Activated naive CD4-positive, alpha-beta T cell (primary cell): ENCODE data around the gene MPG.

ENCODE experiments used
- DNase-seq, 4 experiments: peaks; one replicate each; lab custom pipeline; 2025; lab: John Stamatoyannopoulos, UW

MPG gene

DNA sequence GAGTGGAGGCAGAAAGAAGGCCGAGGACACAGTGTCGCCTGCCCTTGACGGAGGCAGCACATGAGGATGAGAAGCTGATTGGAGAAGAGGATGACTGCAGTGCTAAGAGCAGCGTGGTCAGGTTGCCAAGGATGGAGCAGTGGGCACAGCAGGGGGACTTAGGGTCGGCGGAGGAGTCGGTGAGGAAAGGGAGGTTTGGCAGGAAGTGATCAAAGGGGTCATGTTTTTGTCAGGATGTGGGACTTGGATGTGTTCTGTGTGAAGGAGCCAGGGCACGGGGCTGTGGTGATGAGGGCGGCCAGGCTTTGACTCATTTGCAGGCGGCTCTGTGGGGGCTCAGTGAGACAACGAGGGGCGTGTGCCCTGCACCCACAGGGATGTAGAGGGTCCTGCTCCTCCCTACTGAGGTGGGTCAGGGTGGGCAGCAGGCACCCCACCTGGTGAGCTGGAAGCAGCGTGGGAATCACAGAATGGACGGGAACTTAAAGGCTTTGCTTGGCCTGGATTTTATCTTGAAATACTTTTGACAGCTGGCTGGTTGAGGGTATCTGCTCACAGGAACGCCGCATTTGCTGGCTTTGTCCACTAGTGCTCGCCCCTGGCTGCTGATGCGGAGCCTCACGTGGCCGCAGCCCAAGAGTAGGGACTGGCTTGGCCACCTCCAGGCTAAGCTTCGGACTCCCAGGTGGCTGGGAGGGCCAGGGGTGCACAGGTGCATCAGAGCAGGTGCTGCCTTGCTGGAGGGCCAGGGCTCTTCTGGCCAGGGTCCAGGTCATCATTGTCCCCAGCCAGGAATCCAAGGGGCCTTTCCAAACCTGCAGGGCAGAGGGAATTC, 6.0 kb downstream of the MPG start:
- DNase-seq, result no peak

DNA sequence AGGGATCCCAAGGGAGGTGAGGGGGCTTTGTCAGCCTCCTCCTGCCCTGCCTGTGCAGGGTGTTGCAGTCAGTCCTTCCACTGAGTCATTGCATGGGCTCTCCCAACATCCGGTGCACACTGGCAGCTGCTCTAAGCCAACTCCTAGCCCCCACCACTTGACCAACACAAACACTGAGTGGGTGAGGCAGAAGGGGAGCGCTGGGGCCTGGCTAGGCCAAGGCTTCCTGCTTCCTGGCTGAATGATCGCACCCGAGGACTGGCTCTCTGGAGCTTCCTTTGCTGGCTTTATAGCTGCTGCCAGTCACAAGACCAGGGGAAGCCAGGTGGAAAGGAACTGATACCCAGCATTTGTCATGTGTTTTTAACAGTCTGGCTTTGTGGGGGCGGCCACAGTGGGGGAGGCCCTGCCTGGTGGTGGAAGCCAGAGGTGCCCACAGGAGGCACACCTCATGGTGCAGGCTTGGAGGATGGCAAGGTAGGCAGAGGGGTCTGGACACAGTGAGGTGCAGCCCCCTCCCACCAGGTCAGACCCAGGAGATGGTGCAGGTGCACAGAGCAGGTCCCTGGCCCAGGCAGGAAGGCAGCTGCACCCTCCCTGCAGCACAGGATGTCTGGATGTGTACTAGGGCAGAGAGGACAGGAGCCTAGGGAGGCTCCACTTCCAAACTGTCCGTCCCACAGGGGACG, 6.8 kb downstream of the MPG start:
- DNase-seq, result no peak

DNA sequence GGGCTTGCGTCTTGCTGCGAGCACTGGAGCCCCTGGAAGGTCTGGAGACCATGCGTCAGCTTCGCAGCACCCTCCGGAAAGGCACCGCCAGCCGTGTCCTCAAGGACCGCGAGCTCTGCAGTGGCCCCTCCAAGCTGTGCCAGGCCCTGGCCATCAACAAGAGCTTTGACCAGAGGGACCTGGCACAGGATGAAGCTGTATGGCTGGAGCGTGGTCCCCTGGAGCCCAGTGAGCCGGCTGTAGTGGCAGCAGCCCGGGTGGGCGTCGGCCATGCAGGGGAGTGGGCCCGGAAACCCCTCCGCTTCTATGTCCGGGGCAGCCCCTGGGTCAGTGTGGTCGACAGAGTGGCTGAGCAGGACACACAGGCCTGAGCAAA, 7.4 kb downstream of the MPG start:
- DNase-seq, result no peak

DNA sequence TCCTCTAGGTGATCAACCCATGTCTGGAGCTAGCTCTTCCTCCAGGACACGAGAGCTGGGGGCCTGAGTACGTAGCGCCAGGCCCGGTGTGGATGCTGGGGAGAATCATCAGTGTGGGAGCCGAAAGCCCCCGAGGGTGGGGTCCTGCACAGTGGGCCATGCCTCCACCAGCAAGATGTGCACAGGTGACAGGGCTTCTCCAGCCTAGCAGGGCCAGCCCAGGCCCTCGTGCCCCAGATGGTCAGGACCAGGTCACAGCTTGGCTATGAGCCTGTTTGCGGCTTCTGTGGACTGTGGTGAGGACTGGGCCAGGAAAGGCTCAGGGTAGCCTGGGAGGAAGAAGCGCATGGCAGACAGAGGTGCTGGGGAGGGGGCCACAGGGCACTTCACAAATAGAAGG, 7.8 kb downstream of the MPG start:
- DNase-seq, result no peak

DNA sequence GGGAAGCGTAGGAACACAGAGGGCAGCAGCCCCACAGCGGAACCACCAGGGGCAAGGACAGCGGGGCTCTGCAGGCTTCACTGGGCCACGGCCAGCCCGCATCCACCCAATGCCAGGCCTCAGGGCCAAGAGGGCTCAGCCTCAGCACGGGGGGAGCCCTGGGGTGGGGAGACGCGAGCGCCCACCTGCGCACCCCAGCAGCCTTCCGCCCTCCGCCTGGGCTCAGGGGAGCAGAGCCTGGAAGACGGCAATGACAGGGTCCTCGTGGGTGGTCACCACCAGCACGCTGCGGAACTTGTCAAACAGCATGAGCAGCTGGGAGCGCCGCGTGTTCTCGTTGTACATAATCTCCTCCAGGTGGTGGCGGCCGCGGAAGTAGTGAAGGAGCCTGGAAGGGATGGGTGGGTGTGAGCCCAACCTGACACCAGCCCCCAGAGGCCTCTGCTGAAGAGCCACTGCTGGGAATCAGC, 8.5 kb downstream of the MPG start:
- no peak for DNase-seq

DNA sequence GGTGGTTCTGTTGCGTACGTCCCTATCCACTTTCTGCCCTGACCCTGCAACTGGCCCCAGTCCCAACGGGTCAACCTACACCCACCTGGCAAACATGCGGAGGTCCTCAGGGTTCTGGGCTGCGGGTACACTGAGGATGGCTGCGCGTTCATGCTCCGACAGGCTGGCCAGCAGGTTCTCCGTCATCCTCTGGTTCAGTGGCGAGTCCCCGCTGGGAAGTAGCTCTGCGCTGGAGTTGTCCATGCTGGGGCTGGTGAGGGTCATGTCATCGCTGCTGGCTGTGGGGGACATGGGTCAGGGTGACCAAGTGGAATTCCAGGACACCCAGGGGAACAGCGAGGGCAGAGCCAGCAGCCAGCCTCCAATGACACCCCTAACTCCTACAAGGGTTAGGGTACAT, 10.6 kb downstream of the MPG start:
- DNase-seq, result no peak

DNA sequence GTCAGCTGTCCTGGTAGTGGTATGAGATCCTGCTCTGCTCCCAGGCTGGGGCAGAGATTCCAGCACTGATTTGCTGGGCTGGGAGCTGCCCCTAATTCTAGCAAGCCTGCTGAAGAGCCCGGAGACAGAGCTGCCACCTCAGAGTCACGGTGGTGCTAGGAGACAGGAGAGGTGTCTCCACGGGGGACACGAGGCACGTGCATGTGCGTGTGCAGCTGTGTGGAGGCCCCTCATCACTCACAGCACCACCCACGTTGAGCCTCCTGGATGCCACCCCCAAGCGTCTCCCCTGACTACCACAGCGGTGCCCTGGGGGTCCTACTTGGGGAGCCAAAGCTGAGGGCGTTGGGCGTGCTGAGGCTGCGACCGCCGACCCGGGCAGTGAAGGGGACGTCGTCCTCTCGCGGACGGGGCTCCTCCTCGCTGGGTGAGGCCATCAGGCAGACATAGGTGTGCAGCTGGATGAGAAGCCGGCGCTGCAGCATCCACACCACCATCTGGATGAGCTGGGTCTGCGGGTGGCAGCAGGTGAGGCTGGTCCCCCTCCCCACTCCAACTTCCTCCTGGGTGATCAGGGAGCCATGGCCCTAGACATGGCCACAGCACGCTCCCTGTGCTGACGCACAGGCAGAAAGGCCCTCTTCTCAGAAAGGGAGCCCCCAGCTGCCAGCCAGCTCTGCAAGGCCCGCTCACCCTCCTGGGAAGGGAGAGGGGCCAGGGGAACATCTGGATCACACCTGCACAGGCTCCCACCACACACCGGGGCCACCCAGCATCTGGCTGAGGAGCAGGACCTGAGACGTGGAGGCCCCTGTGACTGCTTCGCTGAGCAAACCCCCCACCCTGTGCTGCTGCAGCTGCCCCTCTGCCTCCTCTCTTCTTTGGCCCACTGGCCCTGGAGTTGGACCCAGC, 11.6 kb downstream of the MPG start:
- DNase-seq, result no peak

DNA sequence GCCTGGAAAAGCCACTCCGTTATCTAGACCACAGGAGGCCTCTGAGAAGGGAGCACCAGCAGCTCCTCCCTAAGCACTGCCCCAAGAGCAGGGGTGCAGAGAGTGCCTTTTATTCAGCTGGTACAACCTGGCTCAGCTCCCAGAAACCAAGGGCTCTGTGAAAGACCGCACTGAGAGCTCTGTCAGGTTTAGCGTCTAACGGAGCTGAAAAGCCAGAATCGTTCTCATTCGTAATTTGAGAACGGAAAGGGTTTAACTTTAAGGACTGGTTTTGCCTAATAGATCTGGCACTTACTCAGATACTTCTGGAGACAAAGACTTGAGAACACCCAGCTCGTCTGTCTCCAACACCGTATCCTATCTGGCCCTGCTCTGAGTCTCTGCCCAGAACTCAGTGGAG, 13.5 kb downstream of the MPG start:
- DNase-seq, result no peak

DNA sequence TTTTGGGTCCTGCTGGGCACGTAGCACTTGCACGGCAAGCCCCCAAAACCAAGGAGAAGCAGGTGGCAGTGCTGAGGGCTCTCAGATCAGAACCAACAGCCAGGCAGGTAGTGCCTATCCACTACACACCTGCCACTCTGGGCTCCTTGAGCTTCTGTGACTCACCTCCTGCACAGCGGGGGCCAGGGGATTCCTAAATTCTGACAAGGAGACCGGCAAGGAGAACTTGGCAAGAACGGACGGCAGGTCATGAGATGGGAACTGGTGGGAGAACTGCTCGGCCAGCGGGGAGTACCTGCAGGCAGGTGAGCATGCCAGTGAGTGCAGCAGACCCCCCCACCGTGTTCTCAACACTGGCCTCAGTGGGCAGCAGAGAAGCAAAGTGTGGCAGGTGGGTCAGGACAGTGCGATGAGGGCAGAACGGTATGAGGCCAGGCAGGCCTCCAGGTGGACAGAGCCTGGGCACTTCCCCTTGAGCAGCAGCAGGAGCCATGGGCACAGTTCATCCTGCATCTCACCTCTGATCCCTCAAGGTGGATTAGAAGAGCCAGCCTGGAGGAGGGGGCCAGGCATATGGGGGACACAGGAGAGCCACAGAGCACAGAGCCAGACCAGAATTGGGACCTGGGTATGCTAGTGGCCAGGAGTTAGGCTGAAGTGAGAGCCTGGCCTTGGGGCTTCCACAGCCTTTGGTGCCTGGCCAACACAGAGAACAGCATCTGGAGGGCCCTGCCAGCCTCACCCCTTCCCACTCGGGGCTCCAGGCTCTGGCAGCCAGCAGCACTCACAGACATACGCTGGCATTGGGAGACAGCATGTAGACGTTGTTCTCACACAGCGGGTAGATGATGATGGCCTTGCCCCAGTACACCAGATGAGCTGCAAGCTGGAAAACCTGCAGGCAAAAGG, 14.7 kb downstream of the MPG start:
- DNase-seq, result no peak

DNA sequence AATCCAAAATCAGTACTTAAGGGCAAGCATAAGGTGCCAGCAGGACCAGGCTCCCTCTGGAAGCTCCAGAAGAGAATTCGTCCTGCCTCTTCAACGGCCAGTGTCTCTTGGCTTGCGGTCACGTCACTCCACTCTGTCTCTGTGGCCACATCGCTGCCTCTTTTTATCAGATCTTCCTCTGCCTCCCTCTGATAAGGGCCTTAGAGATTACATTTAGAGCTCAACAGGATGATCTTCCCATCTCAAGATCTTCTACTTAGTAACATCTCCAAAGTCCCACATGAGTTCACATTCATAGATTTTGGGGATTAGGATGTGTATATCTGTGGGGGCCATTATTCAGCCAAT, 16.9 kb downstream of the MPG start:
- DNase-seq, result no peak

DNA sequence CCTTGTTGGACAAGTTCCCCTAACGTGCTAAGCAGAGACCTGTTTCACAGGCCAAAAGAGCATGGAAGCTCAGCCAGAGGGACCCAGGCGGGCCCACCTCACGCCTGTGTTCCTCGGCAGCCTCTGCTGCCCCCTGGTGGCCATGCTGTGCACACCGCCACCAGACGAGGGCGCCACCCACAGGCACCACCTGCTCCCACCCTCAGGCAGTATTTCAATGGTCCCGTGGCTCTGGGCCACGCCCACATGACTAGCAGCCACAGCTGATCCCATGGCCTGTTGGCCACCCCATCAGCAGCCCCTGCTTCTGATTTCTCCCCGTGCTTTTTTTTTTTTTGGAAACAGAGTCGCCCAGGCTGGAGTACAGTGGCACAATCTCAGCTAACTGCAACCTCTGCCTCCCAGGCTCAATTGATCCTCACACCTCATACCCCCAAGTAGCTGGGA, 18.9 kb downstream of the MPG start:
- peak; percentile 68 to 82 (median 74) for DNase-seq

DNA sequence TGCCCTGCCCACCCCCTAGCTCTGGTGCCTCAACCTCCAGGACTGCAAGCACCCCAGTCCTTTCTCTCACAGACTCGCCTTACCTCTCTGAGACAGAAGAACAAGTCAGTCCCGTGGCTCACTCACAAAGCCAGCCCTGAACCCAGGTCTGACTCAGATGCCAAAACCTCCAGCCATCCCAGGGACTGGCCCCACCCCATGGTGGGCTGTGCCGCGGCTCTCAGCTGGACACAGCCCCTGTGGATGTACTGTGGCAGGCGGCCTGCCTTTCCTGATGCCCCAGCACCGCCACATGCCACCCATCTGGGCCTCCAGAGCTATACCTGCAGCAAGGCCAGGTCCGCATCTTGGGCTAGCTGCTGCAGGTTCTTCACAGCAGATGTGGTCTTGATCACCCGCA, 19.8 kb downstream of the MPG start:
- no peak for DNase-seq

DNA sequence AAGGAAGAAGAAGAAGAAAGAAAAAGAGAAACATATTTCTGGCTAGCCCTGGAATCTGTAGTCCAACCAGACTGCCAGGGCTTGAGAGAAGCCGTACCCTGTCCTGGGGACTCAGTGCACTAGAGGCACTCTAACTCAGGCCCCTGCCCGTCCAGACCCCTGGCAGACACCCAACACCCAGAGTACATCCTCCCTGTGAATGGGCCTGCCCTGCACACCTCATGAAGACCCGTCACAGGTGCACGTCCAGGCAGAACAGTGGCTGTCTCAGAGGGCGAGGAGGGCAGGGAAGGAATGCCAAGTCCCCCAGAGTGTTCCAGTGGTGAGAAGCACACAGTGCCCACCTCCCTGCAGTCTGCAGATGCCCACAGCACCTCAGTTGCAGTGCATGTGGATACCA, 23.0 kb downstream of the MPG start:
- no peak for DNase-seq

DNA sequence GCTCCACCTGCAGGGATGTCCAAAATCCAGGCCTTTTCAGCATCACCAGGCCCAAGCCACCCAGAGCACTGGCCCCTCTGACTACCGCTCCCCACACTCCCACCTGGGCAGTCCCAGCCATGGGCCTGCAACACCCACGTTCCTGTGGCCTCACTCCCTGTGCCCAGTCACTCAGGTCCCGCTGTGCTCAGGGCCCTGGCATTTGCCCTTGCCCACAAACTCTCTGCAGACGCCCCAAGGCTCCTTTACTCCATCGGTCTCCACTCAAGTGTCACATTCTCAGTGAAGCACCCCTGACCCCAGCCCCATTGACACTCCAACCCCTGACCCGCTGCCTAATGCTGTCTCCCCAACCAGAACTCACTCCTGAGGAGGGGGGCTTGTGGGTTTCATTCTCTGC, 23.6 kb downstream of the MPG start:
- no peak for DNase-seq

DNA sequence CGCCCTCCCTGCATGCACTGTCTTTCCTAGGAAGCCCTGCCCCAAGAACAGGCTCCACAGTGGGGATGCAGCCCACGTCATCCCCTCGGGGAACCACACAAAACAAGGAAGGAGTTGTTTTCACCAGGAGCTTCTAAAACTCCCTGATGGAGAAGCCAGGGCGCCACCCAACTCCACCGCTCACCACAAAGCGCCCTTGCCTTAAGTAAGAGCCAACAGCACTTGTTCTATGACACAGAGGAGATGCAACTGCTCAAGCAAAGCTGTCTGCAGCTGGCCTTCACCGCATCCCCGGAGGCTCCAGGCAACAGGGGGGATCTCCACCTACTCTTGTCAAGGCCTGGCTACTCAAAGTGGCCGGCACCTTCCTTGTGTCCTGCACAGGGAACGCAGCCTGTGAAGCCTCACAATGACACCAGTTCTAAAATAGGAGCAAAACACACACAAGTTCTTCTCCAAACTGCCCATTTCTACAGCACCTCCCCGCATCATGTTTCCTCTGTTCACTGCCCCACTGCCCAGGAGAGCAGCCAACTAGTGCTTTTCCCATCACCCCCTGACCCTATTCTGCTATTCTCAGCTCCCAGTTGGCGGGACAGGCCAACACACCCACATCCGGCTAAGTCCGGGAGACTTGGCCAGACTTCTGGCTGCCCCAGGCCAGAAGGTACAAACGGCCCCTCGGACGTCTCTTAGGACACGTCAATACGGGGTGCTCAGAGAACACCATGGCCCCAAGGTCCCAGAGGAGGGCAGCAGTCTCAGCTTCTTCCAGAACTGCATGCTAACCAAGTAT, 24.2 kb downstream of the MPG start:
- no peak for DNase-seq

DNA sequence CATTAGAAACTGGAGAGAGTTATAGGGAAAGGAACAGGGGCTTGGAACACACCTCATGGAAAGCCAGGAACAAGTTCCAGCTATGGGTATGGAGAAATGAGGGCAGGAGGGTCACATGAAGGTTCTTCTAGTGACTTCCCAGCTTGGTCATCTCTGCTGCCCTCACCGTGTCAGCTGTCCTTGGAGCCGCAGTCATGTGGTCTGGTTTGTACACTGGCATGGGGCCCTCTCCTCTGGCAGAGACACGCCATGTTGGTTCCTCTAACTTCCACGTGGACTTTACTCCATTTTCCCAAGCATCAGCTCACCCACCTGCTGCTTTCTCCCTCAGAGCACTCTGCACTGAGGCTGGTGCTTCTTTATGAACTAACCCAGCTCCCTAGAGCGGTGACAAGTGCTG, 26.3 kb downstream of the MPG start:
- DNase-seq, result no peak

DNA sequence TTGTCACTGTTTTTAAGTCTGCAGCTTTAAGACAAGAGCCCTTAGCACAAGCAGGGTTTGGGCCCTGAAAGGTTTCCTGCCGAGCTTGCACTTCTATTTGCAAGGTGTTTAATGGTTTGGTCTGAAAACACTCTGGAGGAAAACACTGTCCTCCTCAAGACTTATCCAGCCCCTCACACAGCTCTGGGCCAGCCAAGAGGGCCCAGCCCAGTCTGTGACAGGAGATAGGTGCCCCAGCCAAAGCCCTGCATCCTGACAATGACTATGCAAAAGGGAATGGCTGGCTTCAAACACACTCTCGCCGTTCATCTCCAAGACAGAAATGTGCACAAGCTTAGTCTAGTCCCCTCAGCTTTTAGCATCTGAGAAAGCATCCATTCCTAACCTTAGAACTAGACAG, 26.9 kb downstream of the MPG start:
- DNase-seq, result no peak

DNA sequence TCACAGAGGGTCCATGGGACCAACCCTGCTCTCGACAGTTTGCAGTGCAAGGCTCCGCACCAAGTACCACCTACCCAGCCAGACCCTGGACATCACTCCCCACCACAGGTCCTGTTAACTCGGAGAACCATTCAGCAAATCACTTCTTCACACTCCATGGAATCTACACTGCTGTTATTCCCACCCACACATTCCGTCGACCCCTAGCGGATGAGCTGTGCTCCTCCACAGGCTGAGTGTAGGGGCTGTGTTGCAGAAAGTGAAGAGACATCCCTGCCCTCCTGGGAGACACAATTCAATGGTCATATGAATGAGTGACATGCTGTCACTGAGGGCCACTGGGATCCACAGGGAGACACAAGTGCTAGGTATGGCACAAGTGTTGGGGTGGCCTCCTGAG, 27.5 kb downstream of the MPG start:
- DNase-seq, result no peak

DNA sequence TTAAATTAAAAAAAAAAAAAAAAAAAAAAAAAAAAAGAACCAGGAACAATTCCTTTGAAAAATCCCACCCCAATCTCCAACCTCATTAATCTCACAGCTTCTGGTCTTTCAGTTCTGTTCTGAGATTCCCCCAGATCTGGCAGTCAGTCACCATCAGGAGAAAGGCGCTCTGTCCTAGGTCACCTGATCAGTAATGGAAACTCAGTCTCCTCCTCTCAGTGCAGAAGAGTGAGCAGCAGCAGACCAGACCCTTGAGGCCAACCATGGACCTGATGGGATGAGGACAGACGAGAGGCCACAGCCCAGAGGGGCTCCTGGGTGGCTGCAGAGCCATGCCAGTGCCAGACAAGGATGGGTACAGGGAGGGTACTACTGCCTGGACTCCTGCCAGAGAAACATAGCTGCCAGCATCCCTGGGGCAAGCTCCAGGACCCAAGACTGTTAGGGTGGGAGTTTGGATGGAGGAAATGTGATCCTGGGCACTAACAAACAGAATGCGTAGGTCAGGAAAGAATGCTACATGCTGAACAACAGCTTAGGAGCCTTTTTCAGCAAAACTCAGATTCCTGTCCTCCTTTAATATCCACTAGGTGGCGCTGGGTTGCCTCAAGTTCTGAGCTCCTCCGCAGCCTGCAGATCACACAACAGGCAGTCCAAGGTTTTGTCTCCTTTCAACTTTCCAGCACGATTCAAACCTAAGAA, 28.7 kb downstream of the MPG start:
- DNase-seq, result peak in 2 of 4 experiments; percentile 16 to 26
